Inflammatory macrophage treated with lipopolysaccharide for 4 hours (primary cell): Measurements from ENCODE around the gene GYG2.

Source experiments
- DNase-seq: peaks from one replicate; pipeline ENCODE4 v3.0.0-alpha.2; 2020

The GYG2 gene

DNA sequence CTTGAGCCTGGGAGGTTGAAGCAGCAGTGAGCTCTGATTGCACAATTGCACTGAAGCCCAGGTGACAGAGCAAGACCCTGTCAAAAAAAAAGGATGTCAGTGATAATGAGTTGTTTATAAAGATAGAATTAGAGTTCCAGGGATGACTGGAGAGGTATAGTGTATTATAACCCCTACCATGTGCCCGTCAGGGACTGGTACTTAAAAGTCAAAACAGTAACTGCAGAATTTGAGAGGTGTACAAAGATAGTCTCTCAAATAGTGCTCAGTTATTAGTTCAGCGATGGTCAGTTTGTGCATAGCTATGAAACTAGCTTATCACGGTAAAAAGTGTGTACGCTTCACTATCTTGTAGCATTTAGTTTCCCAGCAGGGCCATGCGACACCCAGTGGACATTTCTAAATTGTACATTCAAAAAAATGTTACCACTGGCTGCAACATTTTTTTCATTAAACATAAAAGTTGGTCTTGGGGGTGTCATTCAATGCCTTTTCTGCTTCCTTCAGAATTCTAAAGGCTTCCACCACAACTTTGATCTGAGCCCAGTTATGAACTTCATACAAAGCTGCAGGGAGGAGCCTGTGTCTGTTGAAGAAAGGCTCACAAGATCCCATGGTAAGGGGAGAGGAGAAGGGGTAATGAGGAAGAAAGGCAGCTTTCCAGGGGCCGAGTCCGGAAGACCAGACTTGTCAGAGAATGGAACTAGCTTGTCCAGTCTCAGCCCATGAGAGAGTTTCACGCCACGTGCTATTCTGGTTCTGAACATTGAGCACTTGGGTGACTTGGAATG is 9.2 kb upstream of the GYG2 start:
- DNase-seq: no peak

DNA sequence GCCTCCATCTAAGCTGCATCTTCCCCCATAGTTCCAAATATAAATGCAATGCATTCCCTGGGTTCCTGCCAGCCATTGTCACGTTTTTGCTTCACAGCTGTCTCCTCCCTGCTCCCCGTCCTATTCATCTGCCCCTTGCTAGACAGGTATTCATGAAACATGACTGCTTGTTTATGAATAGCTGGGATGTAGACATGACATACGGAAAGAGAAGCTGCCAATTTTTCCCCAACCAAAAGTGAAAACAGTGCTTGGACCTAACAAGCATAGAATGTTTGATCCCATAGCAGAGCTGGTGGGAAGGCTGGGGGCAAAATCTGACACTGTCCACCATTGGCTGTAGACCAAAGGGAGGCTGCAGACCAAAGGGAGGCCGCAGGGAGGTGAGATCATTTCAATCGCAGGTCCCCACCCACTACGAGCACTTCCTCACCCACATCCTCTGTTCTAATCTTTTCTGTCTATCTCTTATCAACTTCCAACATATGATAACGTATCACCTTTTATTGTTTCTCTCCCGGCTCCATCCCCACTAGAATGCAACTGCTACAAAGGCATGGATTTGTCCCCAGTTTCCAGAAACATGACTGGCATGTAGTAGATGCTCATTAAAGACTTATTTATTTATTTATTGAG is 8.5 kb upstream of the GYG2 start:
- DNase-seq: no peak

DNA sequence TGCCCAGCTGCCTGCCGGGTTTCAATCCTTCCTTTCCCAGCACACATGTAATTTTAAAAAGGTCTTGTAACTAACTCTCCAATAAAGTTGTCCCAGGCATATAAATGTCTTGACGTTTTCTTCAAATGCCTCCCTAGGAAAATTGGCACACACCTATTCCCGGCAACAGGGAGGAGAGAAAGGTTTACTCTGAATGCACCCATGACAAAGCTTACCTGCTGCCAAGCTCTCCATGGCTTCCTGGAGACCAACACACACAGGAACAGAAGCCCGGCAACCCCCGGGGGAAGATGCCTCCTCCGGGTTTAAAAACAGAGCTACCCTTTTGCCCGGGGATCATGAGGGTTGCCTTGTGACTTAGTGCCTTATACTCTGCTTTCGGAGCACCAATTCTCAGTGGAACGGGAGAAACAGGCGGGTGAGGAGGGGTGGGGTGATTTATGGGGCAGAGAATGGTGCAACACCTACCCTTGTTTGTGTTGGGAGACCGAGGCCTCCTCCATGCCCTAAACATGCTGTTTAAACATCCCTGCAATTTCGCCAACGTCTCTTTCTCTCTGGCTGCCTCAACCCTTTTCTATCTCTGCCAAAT is 4.8 kb upstream of the GYG2 start:
- no peak for DNase-seq

DNA sequence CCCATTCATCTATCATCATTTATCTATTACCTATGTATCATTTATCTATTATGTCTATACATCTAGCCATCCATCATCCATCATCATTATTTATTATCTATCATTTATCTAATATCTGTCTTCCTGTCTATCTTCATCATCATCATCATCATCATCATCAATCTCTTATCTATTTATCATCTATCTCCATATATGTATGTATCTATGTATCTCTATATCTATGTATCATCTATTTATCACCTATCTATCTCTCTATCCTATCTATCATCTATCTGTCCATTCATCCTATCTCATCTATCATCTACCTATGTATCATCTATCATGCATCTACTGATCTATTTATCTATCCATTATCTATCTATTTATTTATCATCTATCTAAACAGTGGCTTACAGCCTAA is 3.8 kb upstream of the GYG2 start:
- no peak for DNase-seq

DNA sequence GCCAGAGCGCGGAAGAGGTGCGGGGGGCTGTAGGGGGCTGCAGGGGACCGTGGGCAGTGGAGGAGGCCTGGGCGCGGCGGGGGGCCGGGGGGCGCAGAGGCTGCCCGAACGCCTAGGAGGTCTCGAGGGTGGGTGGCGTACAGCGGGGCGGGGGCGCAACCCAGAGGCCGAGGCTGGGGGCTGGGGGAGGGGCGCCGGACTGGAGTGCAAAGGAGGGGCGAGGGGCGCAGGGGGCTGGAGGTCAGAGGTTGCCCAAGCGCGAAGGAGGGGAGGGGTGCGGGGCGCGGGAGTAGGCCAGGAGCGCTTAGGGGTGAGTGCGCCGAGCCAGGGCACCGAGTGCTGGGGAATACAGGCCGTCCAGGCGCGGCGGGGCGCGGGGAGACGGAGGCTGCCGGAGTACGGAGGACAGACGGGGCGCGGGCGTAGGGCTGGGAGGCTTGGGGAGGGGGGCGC is 255 bp downstream of the GYG2 start:
- DNase-seq: no peak

DNA sequence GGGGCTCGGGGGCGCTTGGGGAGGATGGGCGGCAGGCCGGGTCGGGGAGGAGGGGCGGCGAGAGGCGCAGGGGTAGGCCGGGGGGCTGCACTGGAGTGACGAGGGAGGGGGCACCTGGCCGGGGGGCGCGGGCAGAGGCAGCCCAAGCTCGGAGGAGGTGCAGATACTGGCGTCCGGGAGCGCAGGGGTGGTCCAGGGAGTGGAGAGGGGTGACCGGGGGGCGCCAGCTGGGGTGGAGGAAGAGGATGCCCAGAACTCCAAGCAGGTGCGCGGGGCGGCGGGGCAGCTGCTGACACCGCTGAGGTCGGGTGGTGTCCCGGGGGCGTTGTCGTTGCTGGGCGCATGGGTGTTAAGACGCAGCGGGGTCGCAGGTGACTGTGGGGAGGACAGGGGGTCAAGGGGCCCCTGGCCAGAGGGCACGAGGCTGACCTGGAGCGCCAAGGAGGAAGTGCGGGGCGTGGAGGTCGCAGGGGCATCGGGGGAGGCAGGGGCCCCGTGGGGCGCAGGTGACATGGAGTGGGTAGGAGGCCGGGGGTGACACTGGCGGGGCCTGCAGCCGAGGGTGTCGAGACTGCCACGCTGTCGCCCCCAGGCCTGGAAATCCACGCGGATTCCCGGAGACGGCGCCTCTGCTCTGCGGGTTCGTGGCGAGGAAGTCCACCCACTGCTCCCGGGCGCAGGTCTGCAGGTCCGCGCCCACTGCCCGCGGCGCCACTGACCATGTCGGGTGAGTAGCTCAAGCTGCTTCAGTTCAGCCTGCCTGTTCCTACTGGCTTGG is 928 bp downstream of the GYG2 start:
- DNase-seq: no peak

DNA sequence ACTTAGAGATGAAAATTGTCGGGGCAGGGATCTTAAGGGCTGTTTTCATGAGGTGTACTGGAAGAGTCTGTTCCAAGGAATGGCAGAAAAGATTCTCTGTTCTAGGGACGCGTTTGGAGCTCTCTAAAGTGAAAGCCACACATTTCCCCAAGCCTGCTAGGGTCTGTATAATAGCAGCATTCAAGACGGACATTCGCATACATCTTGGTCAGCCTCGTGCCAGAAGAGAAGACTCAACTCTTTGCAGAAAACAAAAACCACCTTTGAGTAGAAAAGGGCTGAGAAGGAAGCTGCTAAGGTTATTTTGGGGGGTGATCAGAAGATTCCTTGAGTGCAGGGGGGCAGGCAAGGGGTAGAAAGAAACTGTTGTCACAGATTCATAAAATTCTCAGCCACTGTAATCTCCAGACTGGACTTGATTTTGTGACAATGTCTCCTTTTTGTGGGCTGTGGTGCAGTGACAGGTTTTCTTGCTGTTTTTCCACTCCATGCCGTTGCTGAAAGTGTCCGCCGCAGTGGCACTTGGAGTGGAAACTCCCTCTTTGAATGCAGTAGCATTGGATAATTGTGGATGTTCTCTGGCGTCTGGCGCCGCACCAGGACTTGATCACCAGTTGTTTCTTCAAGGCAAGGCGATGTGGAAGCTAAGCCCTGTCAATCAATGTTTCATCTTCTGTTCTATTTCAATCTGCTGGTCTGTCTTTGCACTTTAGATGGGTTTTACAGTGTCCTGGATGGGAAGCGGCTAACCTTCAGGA is 2.9 kb downstream of the GYG2 start:
- DNase-seq: no peak

DNA sequence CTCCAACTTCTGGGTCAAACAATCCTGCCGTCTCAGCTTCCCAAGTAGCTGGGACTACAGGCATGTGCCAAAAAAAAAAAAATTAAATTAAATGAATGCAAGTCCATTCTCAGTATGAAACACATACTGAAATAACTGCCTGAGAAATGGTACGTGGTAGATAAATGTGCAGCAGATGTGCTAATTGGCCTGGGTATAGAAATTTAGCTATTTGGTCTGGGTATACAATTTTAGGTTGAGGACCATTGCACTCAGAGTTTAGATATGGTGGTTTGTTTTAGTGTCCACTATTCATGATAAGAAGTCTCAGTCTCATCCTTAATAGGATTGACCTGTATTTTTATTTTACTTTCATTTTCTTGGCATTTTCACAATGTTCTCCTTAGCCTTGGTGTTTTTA is 9.2 kb downstream of the GYG2 start:
- no peak for DNase-seq

DNA sequence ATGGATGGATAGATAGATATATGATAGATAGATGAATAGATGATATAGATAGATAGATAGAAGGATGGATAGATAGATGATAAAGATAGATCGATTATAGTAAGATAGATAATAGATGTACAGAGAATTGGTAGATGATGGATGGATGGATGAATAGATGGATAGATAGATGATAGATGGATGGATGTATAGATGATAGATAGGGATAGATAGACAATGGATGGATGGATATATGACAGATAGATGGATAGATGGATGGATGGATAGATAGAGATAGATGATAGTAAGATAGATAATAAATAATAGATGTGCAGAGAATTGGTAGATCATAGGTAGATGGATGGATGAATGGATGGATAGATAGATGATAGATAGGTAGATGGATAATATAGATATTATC is 12.2 kb downstream of the GYG2 start:
- no peak for DNase-seq

DNA sequence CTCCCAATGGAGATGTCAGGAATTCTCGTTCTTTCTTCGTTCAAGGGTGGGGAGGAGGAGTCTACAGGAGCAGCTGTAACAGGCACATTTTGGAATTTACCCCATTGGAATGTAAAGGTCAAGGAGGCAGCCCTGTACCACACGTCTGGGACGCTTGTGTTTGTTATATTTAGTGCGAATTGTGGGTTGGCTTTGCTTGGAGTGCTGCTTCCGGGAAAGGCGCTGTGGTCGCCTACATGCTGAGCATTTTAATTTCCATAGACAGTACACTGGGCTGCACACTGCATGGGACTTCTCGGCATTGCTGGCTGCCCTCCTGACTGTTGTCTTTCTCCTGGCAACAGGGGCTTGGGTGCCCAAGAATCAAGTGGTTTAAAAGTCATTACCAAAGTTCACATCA is 12.8 kb downstream of the GYG2 start:
- no peak for DNase-seq

DNA sequence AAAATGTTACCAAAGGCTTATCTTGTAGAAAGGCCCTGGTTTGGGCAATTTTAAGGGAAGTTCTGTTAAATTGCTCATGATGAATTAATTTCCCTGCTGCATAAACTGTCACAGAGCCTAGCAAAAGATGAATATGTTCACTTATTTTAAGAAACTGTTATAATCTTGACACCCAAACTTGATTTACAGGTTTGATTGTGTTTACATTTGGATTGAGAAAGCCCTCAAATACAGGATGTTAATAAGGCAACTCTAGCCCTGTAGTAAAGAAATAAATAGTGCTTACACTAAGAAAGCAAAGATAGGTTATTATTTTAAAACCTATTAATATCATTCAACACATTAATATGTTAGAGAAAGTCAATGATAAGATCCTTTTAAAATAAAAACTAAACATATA is 18.3 kb downstream of the GYG2 start:
- no peak for DNase-seq

DNA sequence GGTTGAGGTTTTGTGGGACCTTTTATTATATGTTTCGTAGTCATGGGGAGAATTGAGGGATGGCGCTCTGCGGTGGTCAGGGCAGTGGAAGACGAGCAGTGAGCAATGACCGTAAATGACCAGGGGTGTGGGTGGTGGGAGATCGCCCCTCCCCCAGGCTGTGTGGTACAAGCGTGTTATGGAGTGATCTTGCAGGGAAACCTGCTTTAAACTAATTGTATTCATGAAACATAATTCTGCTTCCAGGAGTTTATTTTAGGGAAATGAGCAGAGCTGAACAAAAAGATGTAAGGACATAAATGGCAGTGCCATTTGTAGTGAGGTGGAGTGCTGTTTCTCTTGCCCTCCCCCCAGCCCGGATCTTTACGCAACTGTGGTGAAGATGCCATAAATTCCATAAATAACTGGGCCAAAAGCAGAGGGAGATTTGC is 20.2 kb downstream of the GYG2 start:
- DNase-seq: no peak

DNA sequence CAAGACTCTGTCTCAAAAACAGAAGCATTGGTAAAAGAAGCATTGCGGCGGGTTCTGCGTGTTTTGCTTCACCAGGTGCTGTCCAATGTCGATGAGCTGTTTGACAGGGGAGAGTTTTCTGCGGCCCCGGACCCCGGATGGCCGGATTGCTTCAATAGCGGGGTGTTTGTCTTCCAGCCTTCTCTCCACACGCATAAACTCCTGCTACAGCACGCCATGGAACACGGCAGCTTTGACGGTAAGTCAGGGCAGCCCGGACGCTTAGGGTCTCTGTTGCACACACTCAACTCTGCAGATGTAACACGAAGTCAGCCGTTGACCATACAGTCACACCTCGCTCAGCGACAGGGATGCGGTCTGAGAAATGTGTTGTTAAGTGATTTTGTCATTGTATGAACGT is 26.2 kb downstream of the GYG2 start:
- no peak for DNase-seq

DNA sequence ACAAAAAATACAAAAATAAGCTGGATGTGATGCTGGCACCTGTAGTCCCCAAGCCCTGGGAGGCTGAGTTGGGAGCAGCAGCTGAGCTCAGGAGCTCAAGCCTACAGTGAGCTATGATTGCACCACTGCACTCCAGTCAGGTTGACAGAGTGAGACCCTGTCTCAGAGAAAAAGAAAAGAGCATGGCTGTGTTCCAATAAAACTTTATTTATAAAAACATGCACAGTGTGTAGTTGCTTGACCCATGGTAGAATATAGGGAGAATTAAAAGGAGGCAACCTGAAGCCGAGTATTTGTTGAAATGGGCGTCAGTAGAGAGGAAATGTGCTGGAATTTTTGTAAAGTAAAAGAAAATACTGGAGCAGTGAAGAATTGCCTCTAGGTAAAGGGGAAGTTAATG is 27.0 kb downstream of the GYG2 start:
- no peak for DNase-seq

DNA sequence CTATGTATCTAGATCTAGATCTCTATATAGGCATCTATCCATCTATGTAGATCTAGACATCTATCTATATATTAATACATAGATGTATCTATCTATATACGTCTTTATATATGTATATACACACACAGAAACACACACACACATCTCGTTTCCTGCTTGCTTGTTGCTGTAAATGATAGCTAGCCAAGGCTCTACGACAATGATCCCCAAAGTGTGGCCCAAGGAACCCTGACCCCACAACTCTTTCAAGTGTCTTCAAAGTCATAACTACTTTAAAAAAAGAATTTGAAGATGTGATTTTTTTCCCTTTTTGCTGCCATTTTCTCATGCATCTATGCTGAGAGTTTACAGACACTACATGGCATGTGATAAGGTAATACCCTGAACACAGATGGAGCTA is 28.8 kb downstream of the GYG2 start:
- DNase-seq: no peak

DNA sequence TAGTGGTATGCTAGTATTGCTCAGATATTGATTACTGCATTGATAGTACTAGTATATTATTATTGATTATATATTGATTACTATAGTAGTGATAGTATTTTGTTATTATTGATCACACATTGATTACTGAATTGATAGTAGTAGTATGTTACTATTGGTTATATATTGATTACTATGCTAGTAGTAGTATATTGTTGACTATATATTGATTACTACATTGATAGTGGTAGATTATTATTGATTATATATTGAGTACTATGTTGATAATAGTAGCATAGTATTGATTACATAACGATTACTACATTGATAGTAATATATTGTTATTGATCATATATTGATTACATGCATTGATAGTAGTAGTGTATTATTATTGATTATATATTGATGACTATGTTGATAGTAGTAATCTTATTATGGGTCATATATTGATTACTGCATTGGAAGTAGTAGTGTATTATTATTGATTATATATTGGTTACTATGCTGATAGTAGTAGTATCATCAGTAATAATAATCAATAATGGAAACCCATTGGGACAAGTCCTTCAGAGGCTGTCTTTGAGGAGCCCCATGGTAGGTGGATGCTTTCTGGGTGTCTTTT is 30.6 kb downstream of the GYG2 start:
- no peak for DNase-seq

DNA sequence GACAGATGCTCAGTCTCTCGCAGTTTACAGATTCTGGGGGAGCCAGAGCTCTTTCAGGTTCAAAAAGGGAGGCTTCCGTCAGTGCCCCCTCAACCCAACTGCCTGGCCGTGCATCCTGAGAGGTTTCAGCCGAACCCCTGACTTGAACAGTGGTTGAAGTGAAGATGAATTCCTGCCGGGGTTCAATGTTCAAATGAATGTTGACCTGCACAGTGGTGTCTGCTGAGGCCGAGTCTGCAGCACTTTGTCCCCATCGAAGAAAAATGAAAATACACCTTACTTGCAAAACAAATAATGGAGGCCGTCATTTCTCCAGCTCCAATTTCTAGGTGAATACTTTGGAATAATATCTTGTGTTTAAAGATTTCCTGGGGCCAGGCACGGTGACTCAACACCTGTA is 33.7 kb downstream of the GYG2 start:
- DNase-seq: no peak

DNA sequence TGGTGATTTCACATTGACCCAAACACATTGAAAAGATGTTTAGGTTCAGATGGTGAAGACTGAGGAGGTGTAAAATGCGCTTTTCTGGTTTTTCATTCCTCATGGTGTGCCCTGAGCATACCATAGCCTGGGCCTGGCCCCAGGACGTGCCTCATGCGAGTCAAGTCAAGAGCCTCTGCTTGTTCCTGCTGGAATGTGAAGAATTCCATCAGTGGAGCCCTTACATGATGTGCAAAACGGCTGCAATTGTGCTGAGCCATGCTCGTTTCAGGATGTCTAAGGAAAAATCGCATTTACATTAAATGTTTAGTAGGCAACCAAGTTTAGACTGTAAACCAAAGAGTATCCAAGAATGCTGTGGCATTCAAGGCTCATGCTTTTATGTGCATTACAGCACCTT is 34.9 kb downstream of the GYG2 start:
- no peak for DNase-seq

DNA sequence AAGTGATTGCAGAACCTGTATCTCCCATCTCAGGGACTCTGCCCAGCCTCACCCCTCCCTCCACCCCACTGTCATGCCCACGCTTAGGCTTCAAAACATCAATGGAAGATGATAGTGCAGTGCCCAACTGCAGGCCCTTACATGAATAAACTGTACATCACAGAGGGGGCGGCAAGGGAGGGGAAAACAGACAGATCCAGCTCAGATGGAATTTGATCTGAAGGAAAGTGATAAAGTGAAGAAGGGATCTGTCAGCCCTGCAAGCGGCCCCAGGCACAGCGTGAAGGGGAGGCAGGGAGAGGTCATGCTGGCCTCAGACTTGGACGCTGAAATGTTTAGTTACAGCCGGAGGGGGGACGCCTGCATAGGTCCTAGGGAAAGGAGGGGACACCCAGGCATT is 38.5 kb downstream of the GYG2 start:
- DNase-seq: no peak

DNA sequence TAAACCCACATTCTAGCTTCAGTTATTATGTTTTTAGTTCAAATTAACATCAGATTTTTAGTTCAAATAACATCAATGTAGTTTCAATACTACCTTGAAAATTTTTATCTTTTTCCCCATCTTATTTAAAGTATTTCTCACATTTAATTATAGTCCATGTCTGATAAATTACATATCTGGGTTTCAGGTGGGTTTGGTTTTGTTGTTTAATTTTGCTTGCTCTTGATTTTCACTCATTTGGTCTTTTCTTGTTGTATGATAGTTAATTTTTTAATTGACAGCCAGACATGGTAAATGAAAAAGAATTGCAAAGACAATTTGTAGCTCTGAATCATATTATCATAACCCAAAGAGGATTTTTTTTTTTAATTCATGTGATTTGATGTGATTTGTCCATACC is 41.9 kb downstream of the GYG2 start:
- DNase-seq: no peak

DNA sequence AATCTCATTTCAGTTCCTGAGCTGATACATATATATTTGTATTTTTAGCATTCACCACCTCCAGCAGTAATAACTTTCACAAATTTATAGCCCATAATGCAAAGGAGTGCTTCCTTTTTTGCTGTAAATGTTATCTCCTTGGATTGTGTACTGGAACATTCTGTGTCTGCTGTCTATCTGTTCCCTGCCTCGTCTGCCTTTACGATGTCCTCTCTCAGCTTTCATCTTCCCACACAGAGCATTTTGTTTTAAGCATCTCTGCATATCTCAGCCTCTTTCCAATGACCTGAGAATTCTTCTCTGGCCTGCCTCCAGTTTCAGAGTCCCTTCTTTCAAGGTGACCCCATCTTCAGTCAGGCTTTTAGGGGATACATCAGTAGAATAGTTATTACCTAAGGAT is 43.1 kb downstream of the GYG2 start:
- no peak for DNase-seq

DNA sequence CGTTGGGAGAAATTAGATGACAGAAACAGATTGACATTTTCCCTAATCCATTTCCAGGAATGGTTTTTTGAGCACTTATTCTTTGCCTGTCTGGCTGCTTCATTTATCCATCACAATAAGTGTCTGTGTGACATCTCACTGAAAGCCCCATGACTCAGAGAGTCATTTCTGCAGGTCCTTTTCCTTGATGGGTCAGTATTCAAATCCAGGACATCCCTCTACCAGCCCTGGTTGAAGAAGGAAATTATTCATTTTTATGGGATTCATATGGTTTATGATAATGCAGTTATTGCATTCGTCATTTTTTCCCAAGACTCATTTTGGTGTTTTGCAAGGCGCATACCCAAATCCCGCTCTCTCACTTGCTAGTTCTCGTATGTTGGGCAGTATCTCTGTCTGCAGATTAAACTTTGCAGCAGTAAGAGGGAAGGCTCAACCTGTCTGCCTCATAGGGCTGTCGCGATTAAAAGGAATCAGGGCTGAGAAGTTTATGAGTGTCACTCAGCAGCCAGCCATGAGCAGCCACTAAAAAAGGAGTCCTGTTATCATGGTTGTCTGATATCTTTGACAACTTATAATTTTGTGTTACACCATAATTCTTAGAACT is 44.0 kb downstream of the GYG2 start:
- DNase-seq: no peak
